Endothelial cell (in vitro differentiated cells): ENCODE measurements around the gene ANK2. TPM values are rescaled to one million over a fixed set of nuclear protein-coding genes. Genes with fewer than 3 reads are reported as not detected.

Experiments used
- DNase-seq: peaks from one replicate; pipeline ENCODE4 v3.0.0; 2021; ENCODE audit warnings: low spot score
- H3K27ac Mint-ChIP-seq: one replicate; pipeline ENCODE4 v1.8.0; 2021; ENCODE audit warnings: mixed read lengths, inconsistent platforms; ENCODE audit not compliant: unreplicated experiment
- H3K27me3 Mint-ChIP-seq: one replicate; pipeline ENCODE4 v1.8.0; 2021; ENCODE audit warnings: mild to moderate bottlenecking, moderate library complexity, mixed read lengths, inconsistent platforms; ENCODE audit not compliant: unreplicated experiment
- H3K36me3 Mint-ChIP-seq: one replicate; pipeline ENCODE4 v1.8.0; 2021; ENCODE audit warnings: mild to moderate bottlenecking, low read depth, mixed read lengths, inconsistent platforms; ENCODE audit not compliant: unreplicated experiment
- H3K4me1 Mint-ChIP-seq: one replicate; pipeline ENCODE4 v1.8.0; 2021; ENCODE audit warnings: mild to moderate bottlenecking, mixed read lengths, inconsistent platforms; ENCODE audit not compliant: unreplicated experiment
- H3K4me3 Mint-ChIP-seq: one replicate; pipeline ENCODE4 v1.8.0; 2021; ENCODE audit warnings: mild to moderate bottlenecking, mixed read lengths, inconsistent platforms; ENCODE audit not compliant: unreplicated experiment
- H3K9me3 Mint-ChIP-seq: one replicate; pipeline ENCODE4 v1.8.0; 2021; ENCODE audit warnings: mixed read lengths, inconsistent platforms; ENCODE audit not compliant: unreplicated experiment
- CTCF ChIP-seq: fragments of 200-600 bp; sonication (generic); IDR thresholded peaks from one replicate; pipeline ENCODE4 v1.5.0; 2021; ENCODE audit warnings: antibody characterized with exemption; ENCODE audit not compliant: unreplicated experiment
- total RNA-seq: library from RNA; stranded (reverse); fragmentation: NEBNext Ultra II Directional; extraction: Animal tissue kit (Norgen Biotek cat#: 25700); gene quantifications from one replicate; pipeline ENCODE4 v1.2.1, GENCODE V29; 2021; ENCODE audit not compliant: unreplicated experiment

ANK2 gene
- total RNA-seq, 1 donor from 2014 or later = 47.2 TPM

GRCh38 chr4:113013751-113014150, 35.7 kb upstream of the ANK2 start:
- no peaks in the 10 kb centered on the region for H3K36me3 Mint-ChIP-seq
- no peak overlapping the region for H3K4me3 Mint-ChIP-seq
- DNase-seq = no peak
- no peak for TF ChIP-seq CTCF
- no peaks in the 10 kb centered on the region for H3K27me3 Mint-ChIP-seq
- no peak overlapping the region for H3K27ac Mint-ChIP-seq
- no peaks in the 10 kb centered on the region for H3K9me3 Mint-ChIP-seq
- H3K4me1 Mint-ChIP-seq = no peaks in the 10 kb centered on the region

GRCh38 chr4:113016377-113016776, 33.1 kb upstream of the ANK2 start:
- no peak for TF ChIP-seq CTCF
- no peaks in the 10 kb centered on the region for H3K27me3 Mint-ChIP-seq
- no peaks in the 10 kb centered on the region for H3K36me3 Mint-ChIP-seq
- no peaks in the 10 kb centered on the region for H3K9me3 Mint-ChIP-seq
- H3K4me1 Mint-ChIP-seq = no peaks in the 10 kb centered on the region
- DNase-seq = no peak
- no peak overlapping the region for H3K27ac Mint-ChIP-seq
- H3K4me3 Mint-ChIP-seq = no peak overlapping the region

- no peak for DNase-seq
- Mint-ChIP-seq H3K27ac (no peak overlapping the region), H3K4me3 (no peak overlapping the region), H3K4me1 (no peaks in the 10 kb centered on the region), H3K36me3 (no peaks in the 10 kb centered on the region), H3K9me3 (no peaks in the 10 kb centered on the region), H3K27me3 (no peaks in the 10 kb centered on the region)
- TF ChIP-seq CTCF = no peak
Observed at GRCh38 chr4:113020966-113021365, 28.5 kb upstream of the ANK2 start.

- peaks cover 3% of the 10 kb centered on the region for H3K4me1 Mint-ChIP-seq
- no peak overlapping the region for H3K4me3 Mint-ChIP-seq
- H3K27me3 Mint-ChIP-seq = no peaks in the 10 kb centered on the region
- no peaks in the 10 kb centered on the region for H3K9me3 Mint-ChIP-seq
- no peak for TF ChIP-seq CTCF
- no peak for DNase-seq
- H3K27ac Mint-ChIP-seq = no peak overlapping the region
- no peaks in the 10 kb centered on the region for H3K36me3 Mint-ChIP-seq
Observed at GRCh38 chr4:113024388-113024787, 25.1 kb upstream of the ANK2 start.

GRCh38 chr4:113025416-113025815, 24.0 kb upstream of the ANK2 start:
- no peak for DNase-seq
- TF ChIP-seq CTCF = no peak
- H3K27ac Mint-ChIP-seq = no peak overlapping the region

More at GRCh38 chr4:113025416-113025815, 24.0 kb upstream of the ANK2 start:
- H3K9me3 Mint-ChIP-seq = no peaks in the 10 kb centered on the region
- H3K36me3 Mint-ChIP-seq = no peaks in the 10 kb centered on the region
- no peaks in the 10 kb centered on the region for H3K27me3 Mint-ChIP-seq
- peaks cover 8% of the 10 kb centered on the region for H3K4me1 Mint-ChIP-seq
- no peak overlapping the region for H3K4me3 Mint-ChIP-seq
